Omental fat pad (tissue), 4 donors: ENCODE results near the gene MPV17L2. TPM values are rescaled to one million over a fixed set of nuclear protein-coding genes. Genes with fewer than 3 reads are reported as not detected.

Source experiments
- ATAC-seq: fragments of 150-250 bp; one replicate; pipeline ENCODE4 v1.9.1; 2016; ENCODE audit warnings: mild to moderate bottlenecking, moderate library complexity; ENCODE audit not compliant: low FRiP score
- DNase-seq: peaks from one replicate; pipeline ENCODE4 v3.0.0-alpha.2; 2019; ENCODE audit warnings: low spot score
- CTCF ChIP-seq, 3 donors: fragments of 450-650 bp; IDR thresholded peaks; one replicate each; pipeline ENCODE4 v1.5.1; 2016 to 2017; ENCODE audit warnings: antibody characterized with exemption in 3 of 3, mild to moderate bottlenecking in 3 of 3, moderate library complexity in 2 of 3
- total RNA-seq, 4 donors: library from RNA; depleted of rRNA; stranded (reverse); fragments of >200 nt; gene quantifications; one replicate each; pipeline ENCODE4 v1.1.0, GENCODE V29; 2016

Gene MPV17L2
- total RNA-seq, 4 donors from 2014 or later = 19.6 to 29.7 (median 22.5) TPM

GRCh38 chr19:18193388-18194180, 566 bp downstream of the MPV17L2 start:
- no peak for ATAC-seq
- TF ChIP-seq CTCF (IDR thresholded peaks at IDR 0.05) = no peak

GRCh38 chr19:18194181-18194530, 1.1 kb downstream of the MPV17L2 start:
- no peak for DNase-seq
- no peak for TF ChIP-seq CTCF (IDR thresholded peaks at IDR 0.05)
- no peak for ATAC-seq

More at GRCh38 chr19:18193388-18194180, 566 bp downstream of the MPV17L2 start:
- DNase-seq = no peak

- DNase-seq = no peak
- peak; percentile 43 for ATAC-seq
- TF ChIP-seq CTCF (IDR thresholded peaks at IDR 0.05) = no peak
Measured at GRCh38 chr19:18194554-18195238, 1.7 kb downstream of the MPV17L2 start.

- no peak for TF ChIP-seq CTCF (IDR thresholded peaks at IDR 0.05)
- no peak for ATAC-seq
- DNase-seq = no peak
Measured at GRCh38 chr19:18196511-18196845, 3.5 kb downstream of the MPV17L2 start.

- no peak for ATAC-seq
Measured at GRCh38 chr19:18197306-18197705, 4.3 kb downstream of the MPV17L2 start.

DNA sequence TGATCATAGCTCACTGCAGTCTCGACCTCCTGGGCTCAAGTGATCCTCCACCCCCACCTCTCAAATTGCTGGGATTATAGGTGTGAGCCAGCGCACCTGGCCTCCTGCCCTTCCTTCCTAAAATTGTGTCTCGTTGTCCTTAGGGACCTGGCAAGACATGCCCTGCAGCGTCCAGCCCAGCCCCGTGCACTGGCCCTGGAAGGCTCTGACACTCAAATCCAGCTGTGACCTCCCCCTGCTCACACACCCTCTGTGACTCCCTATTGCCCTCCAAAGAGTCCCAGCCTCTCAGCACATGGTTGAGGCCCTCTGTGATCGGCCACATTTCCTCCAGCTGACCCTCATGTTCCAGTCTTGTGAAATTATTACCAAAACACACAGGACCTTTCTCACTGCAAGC, 4.9 kb downstream of the MPV17L2 start:
- DNase-seq (no peak), ATAC-seq (no peak)
- no peak for TF ChIP-seq CTCF (IDR thresholded peaks at IDR 0.05)

More at GRCh38 chr19:18197306-18197705, 4.3 kb downstream of the MPV17L2 start:
- DNase-seq = no peak
- no peak for TF ChIP-seq CTCF (IDR thresholded peaks at IDR 0.05)

- ATAC-seq = no peak
- DNase-seq = no peak
- no peak for TF ChIP-seq CTCF (IDR thresholded peaks at IDR 0.05)
Measured at GRCh38 chr19:18198374-18198773, 5.4 kb downstream of the MPV17L2 start.
